B cell (primary cell): ENCODE measurements around the gene PRMT5. TPM values are rescaled to one million over a fixed set of nuclear protein-coding genes. Genes with fewer than 3 reads are reported as not detected.

Experiments
- ATAC-seq: fragments of 200-7000 bp; cut with Tn5 transposase; one replicate; pipeline ENCODE4 v1.10.0; 2021; ENCODE audit warnings: low read depth, mild to moderate bottlenecking, moderate number of reproducible peaks, moderate library complexity
- CTCF ChIA-PET: fragments of 350-600 bp; sonication (Branson Sonifier 250); formaldehyde crosslinking; loops from one replicate; lab custom pipeline; 2021; ENCODE audit warnings: antibody characterized with exemption, inconsistent platforms; lab: Charles Lee
- POLR2A ChIA-PET: fragments of 350-600 bp; sonication (Branson Sonifier 250); formaldehyde crosslinking; loops from one replicate; lab custom pipeline; 2021; ENCODE audit warnings: antibody characterized with exemption; lab: Charles Lee
- DNase-seq: peaks from one replicate; pipeline ENCODE4 v3.0.0; 2013
- H2AFZ ChIP-seq: 2 replicates; pipeline ENCODE4 v1.6.1; 2012; ENCODE audit warnings: mild to moderate bottlenecking, low read depth, low read length; ENCODE audit not compliant: insufficient read depth, poor library complexity, severe bottlenecking
- H3K27ac ChIP-seq, 2 donors: 1 replicate in 1 of 2; 2 replicates in 1 of 2; pipeline ENCODE4 v1.5.1; 2012 to 2013; ENCODE audit warnings: low read length in 2 of 2, mild to moderate bottlenecking in 2 of 2, moderate library complexity in 1 of 2
- H3K27me3 ChIP-seq, 4 experiments: fragments of 200-600 bp in 1 of 4; sonication (generic) in 1 of 4; replicated peaks in 1 of 4; 1 replicate in 2 of 4; 2 replicates in 2 of 4; pipeline versions ENCODE4 v1.6.1 to v1.7.0; 2013 to 2016; ENCODE audit warnings: low read length in 3 of 4, mild to moderate bottlenecking in 2 of 4, mixed read lengths in 1 of 4, moderate library complexity in 1 of 4; ENCODE audit not compliant: insufficient read depth in 4 of 4, control insufficient read depth in 3 of 4; ENCODE audit errors: control extremely low read depth in 1 of 4
- H3K36me3 ChIP-seq, 2 experiments: replicated peaks in 1 of 2; 1 replicate in 1 of 2; 2 replicates in 1 of 2; pipeline versions ENCODE4 v1.6.1 to v1.7.1; 2013; ENCODE audit warnings: low read length in 1 of 2; ENCODE audit not compliant: insufficient read depth in 2 of 2, control insufficient read depth in 1 of 2; ENCODE audit errors: control extremely low read depth in 1 of 2, extremely low read depth in 1 of 2
- H3K4me1 ChIP-seq, 2 donors: fragments of 200-600 bp in 1 of 2; sonication (generic) in 1 of 2; 1 replicate in 1 of 2; 2 replicates in 1 of 2; pipeline versions ENCODE4 v1.5.1 to v1.6.1; 2013 to 2017; ENCODE audit warnings: low read length in 2 of 2; ENCODE audit not compliant: control insufficient read depth in 2 of 2, insufficient read depth in 2 of 2
- H3K4me2 ChIP-seq: replicated peaks from 2 replicates; pipeline ENCODE3; 2012; ENCODE audit warnings: mild to moderate bottlenecking, low read depth, low read length; ENCODE audit not compliant: poor library complexity, severe bottlenecking
- H3K4me3 ChIP-seq, 5 experiments: fragments of 200-600 bp in 1 of 5; sonication (generic) in 1 of 5; 1 replicate in 3 of 5; 2 replicates in 2 of 5; pipeline versions ENCODE4 v1.5.1 to v1.7.0; 2011 to 2016; ENCODE audit warnings: low read length in 4 of 5, mild to moderate bottlenecking in 4 of 5, low read depth in 2 of 5, control low read depth in 1 of 5, moderate library complexity in 1 of 5; ENCODE audit not compliant: insufficient read depth in 1 of 5; ENCODE audit errors: control extremely low read depth in 1 of 5, extremely low read depth in 1 of 5
- H3K79me2 ChIP-seq: fragments of 200-600 bp; sonication (generic); one replicate; pipeline ENCODE4 v1.6.0; 2016; ENCODE audit warnings: low read length; ENCODE audit not compliant: control insufficient read depth, insufficient read depth
- H3K9ac ChIP-seq: fragments of 200-600 bp; sonication (generic); 2 replicates; pipeline ENCODE4 v1.6.1; 2017; ENCODE audit warnings: mild to moderate bottlenecking, low read length, moderate library complexity
- H3K9me3 ChIP-seq, 3 donors: one replicate each; pipeline versions ENCODE4 v1.6.1 to v1.7.1; 2013; ENCODE audit warnings: low read length in 2 of 3; ENCODE audit not compliant: control insufficient read depth in 2 of 3, insufficient read depth in 1 of 3; ENCODE audit errors: control extremely low read depth in 1 of 3
- H4K20me1 ChIP-seq: 2 replicates; pipeline ENCODE4 v1.6.0; 2012; ENCODE audit warnings: mild to moderate bottlenecking, low read length; ENCODE audit not compliant: insufficient read depth, control insufficient read depth, poor library complexity, severe bottlenecking
- H3K27ac Mint-ChIP-seq: one replicate; pipeline ENCODE4 v1.8.0; 2021; ENCODE audit warnings: mixed read lengths
- H3K27me3 Mint-ChIP-seq: one replicate; pipeline ENCODE4 v1.8.0; 2021; ENCODE audit warnings: mixed read lengths
- H3K4me1 Mint-ChIP-seq: one replicate; pipeline ENCODE4 v1.8.0; 2021; ENCODE audit warnings: mixed read lengths
- H3K4me3 Mint-ChIP-seq: one replicate; pipeline ENCODE4 v1.8.0; 2021; ENCODE audit warnings: mixed read lengths
- H3K9me3 Mint-ChIP-seq: one replicate; pipeline ENCODE4 v1.8.0; 2022; ENCODE audit warnings: mixed read lengths; ENCODE audit not compliant: insufficient read depth
- EZH2 ChIP-seq: IDR thresholded peaks from 2 replicates; pipeline ENCODE4 v1.6.1; 2012; ENCODE audit warnings: borderline replicate concordance, low read depth, mild to moderate bottlenecking, moderate library complexity, low read length; ENCODE audit not compliant: insufficient read depth, poor library complexity, severe bottlenecking
- WGBS: methylation state at CpG from one replicate; pipeline ENCODE4 v1.1.5; 2013; ENCODE audit warnings: missing lambda C conversion rate; ENCODE audit not compliant: insufficient coverage; 5-methylcytosine and 5-hydroxymethylcytosine counted together
- intact Hi-C: fragments of 100-400 bp; cut with micrococcal nuclease; formaldehyde crosslinking; loops from one replicate; pipeline ENCODE4 v1.10.0; 2022
- polyA plus RNA-seq: library from polyadenylated mRNA; depleted of rRNA; stranded (reverse); fragments of >200 nt; gene quantifications from 2 replicates; pipeline ENCODE4 v1.2.3, GENCODE V29; 2012
- total RNA-seq, 2 donors: library from RNA; stranded (reverse); fragments of 120-200 nt in 1 of 2; gene quantifications; 1 replicate in 1 of 2; 2 replicates in 1 of 2; pipeline versions ENCODE4 v1.2.3 to v1.2.4, GENCODE V29; 2013 to 2022
- TF ChIP-seq, protein P1 (sequence below): fragments of 200-600 bp; IDR thresholded peaks from one replicate; pipeline ENCODE4 v1.8.0; 2022; ENCODE audit warnings: antibody characterized with exemption, mild to moderate bottlenecking

PRMT5 gene
- total and polyA plus RNA-seq, 2 donors (not counting 1 experiment from before 2014, with no cell fraction given), result 38.8 to 50.4 TPM

DNA sequence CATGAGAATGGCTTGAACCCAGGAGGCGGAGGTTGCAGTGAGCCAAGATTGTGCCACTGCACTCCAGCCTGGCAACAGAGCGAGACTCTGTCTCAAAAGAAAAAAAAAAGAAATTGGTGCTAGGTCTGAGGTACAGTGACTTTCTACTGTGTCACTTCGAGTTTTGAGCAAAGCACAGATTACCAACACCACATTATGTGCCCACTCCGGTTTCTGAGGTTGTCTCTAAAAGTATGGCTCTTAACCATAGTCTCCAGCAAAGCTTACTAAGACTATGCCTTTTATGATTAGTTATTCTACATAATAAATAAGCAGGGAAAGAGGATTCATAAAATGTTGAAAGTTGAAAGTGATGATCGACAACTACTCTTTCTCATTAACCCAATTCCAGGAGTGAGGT, 18.3 kb downstream of the PRMT5 start:
- ChIA-PET POLR2A (interaction anchor here (0.6 kb wide), 1 partner anchor 9 kb away, joined by 3 read pairs; no protein-coding TSS in a partner anchor), CTCF (interaction anchor here (0.8 to 1.4 kb wide), 3 partner anchors 10 to 57 kb away, joined by 3 to 4 read pairs (median 3); no protein-coding TSS in a partner anchor)
- TF ChIP-seq EZH2, result no peak
- TF ChIP-seq, protein P1, sequence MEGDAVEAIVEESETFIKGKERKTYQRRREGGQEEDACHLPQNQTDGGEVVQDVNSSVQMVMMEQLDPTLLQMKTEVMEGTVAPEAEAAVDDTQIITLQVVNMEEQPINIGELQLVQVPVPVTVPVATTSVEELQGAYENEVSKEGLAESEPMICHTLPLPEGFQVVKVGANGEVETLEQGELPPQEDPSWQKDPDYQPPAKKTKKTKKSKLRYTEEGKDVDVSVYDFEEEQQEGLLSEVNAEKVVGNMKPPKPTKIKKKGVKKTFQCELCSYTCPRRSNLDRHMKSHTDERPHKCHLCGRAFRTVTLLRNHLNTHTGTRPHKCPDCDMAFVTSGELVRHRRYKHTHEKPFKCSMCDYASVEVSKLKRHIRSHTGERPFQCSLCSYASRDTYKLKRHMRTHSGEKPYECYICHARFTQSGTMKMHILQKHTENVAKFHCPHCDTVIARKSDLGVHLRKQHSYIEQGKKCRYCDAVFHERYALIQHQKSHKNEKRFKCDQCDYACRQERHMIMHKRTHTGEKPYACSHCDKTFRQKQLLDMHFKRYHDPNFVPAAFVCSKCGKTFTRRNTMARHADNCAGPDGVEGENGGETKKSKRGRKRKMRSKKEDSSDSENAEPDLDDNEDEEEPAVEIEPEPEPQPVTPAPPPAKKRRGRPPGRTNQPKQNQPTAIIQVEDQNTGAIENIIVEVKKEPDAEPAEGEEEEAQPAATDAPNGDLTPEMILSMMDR, result no peak
- Histone ChIP-seq H3K27me3 (no peaks in the 10 kb centered on the region), H3K79me2 (peaks cover 90% of the 10 kb centered on the region), H3K9me3 (no peaks in the 10 kb centered on the region), H2AFZ (no peak overlapping the region), H3K27ac (no peak overlapping the region), H3K36me3 (peaks cover 8 to 62% of the 10 kb centered on the region in 2 experiments), H3K4me2 (no peak overlapping the region), H4K20me1 (peaks cover 50% of the 10 kb centered on the region), H3K4me1 (peaks cover 0 to 1% of the 10 kb centered on the region in 2 donors), H3K9ac (no peak overlapping the region), H3K4me3 (no peak overlapping the region)
- intact Hi-C loops, result no loop called here
- Mint-ChIP-seq H3K4me3 (no peak overlapping the region), H3K27ac (no peak overlapping the region), H3K4me1 (peaks cover 18% of the 10 kb centered on the region), H3K9me3 (no peaks in the 10 kb centered on the region), H3K27me3 (no peaks in the 10 kb centered on the region)
- ATAC-seq (no peak), DNase-seq (no peak)
- WGBS, result 89% methylated on average over 1 of the region's 5 CpGs

DNA sequence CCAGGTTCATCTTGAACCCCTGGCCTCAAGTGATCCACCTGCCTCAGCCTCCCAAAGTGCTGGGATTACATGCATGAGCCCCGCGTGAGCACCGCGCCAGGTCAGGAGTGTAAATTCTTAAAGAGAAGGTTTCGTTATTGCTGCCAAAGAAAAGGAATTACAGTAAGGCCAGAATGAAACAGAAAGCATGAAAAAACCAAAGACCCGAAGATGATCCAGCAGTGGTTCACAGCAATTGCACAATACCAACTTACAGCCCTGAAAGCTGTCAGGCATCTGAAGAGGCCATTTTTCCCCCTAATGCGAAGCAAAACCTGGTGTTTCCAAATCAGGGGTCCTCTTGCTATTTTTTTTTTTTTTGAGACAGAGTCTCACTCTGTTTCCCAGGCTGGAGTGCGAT, 20.6 kb downstream of the PRMT5 start:
- Mint-ChIP-seq H3K27me3 (no peaks in the 10 kb centered on the region), H3K4me1 (peaks cover 12% of the 10 kb centered on the region), H3K27ac (no peak overlapping the region), H3K9me3 (no peaks in the 10 kb centered on the region), H3K4me3 (no peak overlapping the region)
- TF ChIP-seq, protein P1, result no peak
- no peak for TF ChIP-seq EZH2
- WGBS, result 91% methylated on average over 3 of the region's 8 CpGs
- peaks cover 52% of the 10 kb centered on the region for H4K20me1 ChIP-seq
- no peaks in the 10 kb centered on the region for H3K27me3 ChIP-seq
- peaks cover 90% of the 10 kb centered on the region for H3K79me2 ChIP-seq
- intact Hi-C loops, result no loop called here
- no peaks in the 10 kb centered on the region for H3K9me3 ChIP-seq
- no peaks in the 10 kb centered on the region for H3K4me1 ChIP-seq
- peaks cover 8 to 85% of the 10 kb centered on the region in 2 experiments for H3K36me3 ChIP-seq
- H3K4me3 ChIP-seq, result no peak overlapping the region
- H3K4me2 ChIP-seq, result no peak overlapping the region
- H3K27ac ChIP-seq, result no peak overlapping the region
- no peak overlapping the region for H3K9ac ChIP-seq
- H2AFZ ChIP-seq, result no peak overlapping the region
- ChIA-PET CTCF (interaction anchor here (1.8 kb wide), 1 partner anchor 36 kb away, joined by 10 read pairs; no protein-coding TSS in a partner anchor), POLR2A (no interaction called here)
- DNase-seq, result no peak
- no peak for ATAC-seq
